Karpas-422 (cell line): Measurements from ENCODE around the gene SYT11. TPM values are rescaled to one million over a fixed set of nuclear protein-coding genes. Genes with fewer than 3 reads are reported as not detected.
"Not testable (repeated sequence)": the region's sequence is repeated elsewhere in the genome, so short reads cannot be mapped to it uniquely, and the experiment has no call there.

ENCODE experiments used
- DNase-seq: peaks from one replicate; pipeline ENCODE4 v3.0.0-alpha.2; 2015
- H2AFZ ChIP-seq: fragments of 200-600 bp; sonication (generic); 2 replicates; pipeline ENCODE4 v1.6.1; 2014; ENCODE audit warnings: antibody characterized with exemption, low read length, mixed read lengths
- H3K27ac ChIP-seq: fragments of 200-600 bp; sonication (generic); 2 replicates; pipeline ENCODE4 v1.5.1; 2014; ENCODE audit warnings: mild to moderate bottlenecking, low read length, moderate library complexity
- H3K27me3 ChIP-seq: fragments of 200-600 bp; sonication (generic); 2 replicates; pipeline ENCODE4 v1.6.1; 2014; ENCODE audit warnings: low read length, mixed read lengths
- H3K36me3 ChIP-seq: fragments of 200-600 bp; sonication (generic); 2 replicates; pipeline ENCODE4 v1.6.1; 2014; ENCODE audit warnings: low read length, mixed read lengths; ENCODE audit not compliant: insufficient read depth
- H3K4me1 ChIP-seq: fragments of 200-600 bp; sonication (generic); 2 replicates; pipeline ENCODE4 v1.6.1; 2014; ENCODE audit warnings: mild to moderate bottlenecking, low read length, mixed read lengths
- H3K4me2 ChIP-seq: fragments of 200-600 bp; sonication (generic); 2 replicates; pipeline ENCODE4 v1.6.1; 2014; ENCODE audit warnings: low read length, low read depth, mild to moderate bottlenecking; ENCODE audit not compliant: poor library complexity, severe bottlenecking
- H3K4me3 ChIP-seq: fragments of 200-600 bp; sonication (generic); 2 replicates; pipeline ENCODE4 v1.5.1; 2014; ENCODE audit warnings: mild to moderate bottlenecking, antibody characterized with exemption, low read length, mixed read lengths
- H3K79me2 ChIP-seq: fragments of 200-600 bp; sonication (generic); 2 replicates; pipeline ENCODE4 v1.6.1; 2014; ENCODE audit warnings: mild to moderate bottlenecking, low read length, mixed read lengths
- H3K9ac ChIP-seq: fragments of 200-600 bp; sonication (generic); 2 replicates; pipeline ENCODE4 v1.6.0; 2014; ENCODE audit warnings: low read length
- H3K9me2 ChIP-seq: fragments of 200-600 bp; sonication (generic), shearing (Covaris generic); replicated peaks from 2 replicates; pipeline ENCODE4 v1.6.0; 2014; ENCODE audit warnings: mild to moderate bottlenecking, low read length, moderate library complexity; ENCODE audit not compliant: insufficient read depth
- H3K9me3 ChIP-seq: fragments of 300-700, 200-600 bp; sonication (generic); 2 replicates; pipeline ENCODE4 v1.6.1; 2014; ENCODE audit warnings: low read length, mixed read lengths
- H4K20me1 ChIP-seq: fragments of 200-600 bp; sonication (generic); 2 replicates; pipeline ENCODE4 v1.6.1; 2014; ENCODE audit warnings: mild to moderate bottlenecking, antibody characterized with exemption, low read length, low read depth; ENCODE audit not compliant: insufficient read depth
- total RNA-seq: library from RNA; depleted of rRNA; stranded (reverse); fragments of >200 nt; shearing (Covaris generic); gene quantifications from 2 replicates; pipeline ENCODE4 v1.2.3, GENCODE V29; 2014; ENCODE audit warnings: low replicate concordance

SYT11 gene
- total RNA-seq, 1 experiment from 2014 or later: 51.2 TPM

DNA sequence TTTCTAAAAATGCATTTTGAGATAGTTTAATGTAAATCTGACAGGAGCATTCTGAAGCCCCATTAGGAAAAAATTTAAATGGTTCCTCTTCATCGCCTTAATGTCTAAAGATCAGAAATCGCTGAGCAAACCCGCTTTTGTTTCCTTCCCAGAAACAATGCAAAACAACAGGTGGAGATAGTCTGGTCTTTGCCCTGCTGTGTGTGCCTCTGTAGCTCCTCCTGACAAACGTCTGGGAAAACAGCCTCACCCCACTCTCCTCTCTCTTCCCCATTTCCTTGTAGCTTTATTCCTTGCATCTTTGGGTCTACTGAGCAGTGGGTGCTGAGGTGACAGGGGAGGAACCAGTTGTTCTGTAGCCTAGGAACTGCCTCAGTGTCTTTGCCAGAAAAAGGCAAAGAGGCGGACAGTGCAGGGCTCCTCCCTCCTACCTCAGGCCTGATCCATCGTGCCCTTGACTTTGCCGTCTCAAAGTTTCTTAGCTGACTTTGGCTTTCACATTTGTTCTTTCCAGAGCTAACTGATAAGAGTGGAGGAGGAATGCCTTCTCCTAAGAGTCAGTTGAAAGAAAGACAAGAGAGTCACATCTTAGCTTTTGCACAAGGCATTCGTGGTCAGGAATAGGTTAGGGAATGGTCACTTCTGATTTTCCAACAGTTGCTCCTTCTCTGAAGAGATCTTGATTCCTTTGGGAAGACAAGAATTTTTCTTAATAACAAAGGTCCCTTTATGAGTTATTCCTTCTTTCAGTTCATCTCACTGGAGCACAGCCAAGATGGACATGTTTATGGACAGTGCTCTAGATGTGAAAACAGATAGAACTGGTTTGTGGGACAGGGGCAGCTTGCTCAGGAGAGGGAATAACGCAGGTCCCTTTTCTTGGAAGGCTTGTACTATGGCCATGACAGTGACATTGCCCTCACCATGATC lies 24.9 kb downstream of the SYT11 start:
- H3K9me2 ChIP-seq: no peaks in the 10 kb centered on the region
- no peak for DNase-seq
- no peaks in the 10 kb centered on the region for H3K9me3 ChIP-seq
- H3K36me3 ChIP-seq: no peaks in the 10 kb centered on the region; the same call in 1 of the 2 replicates
- peaks cover 13% of the 10 kb centered on the region for H3K4me1 ChIP-seq
- no peaks in the 10 kb centered on the region for H4K20me1 ChIP-seq
- no peak overlapping the region for H3K4me3 ChIP-seq
- no peak overlapping the region for H3K4me2 ChIP-seq
- H3K27me3 ChIP-seq: no peaks in the 10 kb centered on the region
- H3K27ac ChIP-seq: no peak overlapping the region
- no peak overlapping the region for H2AFZ ChIP-seq
- H3K9ac ChIP-seq: no peak overlapping the region
- H3K79me2 ChIP-seq: no peaks in the 10 kb centered on the region

- Histone ChIP-seq H3K27ac (no peak overlapping the region), H3K79me2 (no peaks in the 10 kb centered on the region), H3K4me1 (peaks cover 13% of the 10 kb centered on the region), H3K9ac (no peak overlapping the region), H3K9me2 (no peaks in the 10 kb centered on the region), H2AFZ (no peak overlapping the region), H3K4me2 (no peak overlapping the region), H3K36me3 (no peaks in the 10 kb centered on the region; the same call in 1 of the 2 replicates), H3K4me3 (no peak overlapping the region), H4K20me1 (no peaks in the 10 kb centered on the region), H3K9me3 (no peaks in the 10 kb centered on the region), H3K27me3 (no peaks in the 10 kb centered on the region)
- no peak for DNase-seq
Observed at GRCh38 chr1:155884982-155885381, 25.6 kb downstream of the SYT11 start.

DNA sequence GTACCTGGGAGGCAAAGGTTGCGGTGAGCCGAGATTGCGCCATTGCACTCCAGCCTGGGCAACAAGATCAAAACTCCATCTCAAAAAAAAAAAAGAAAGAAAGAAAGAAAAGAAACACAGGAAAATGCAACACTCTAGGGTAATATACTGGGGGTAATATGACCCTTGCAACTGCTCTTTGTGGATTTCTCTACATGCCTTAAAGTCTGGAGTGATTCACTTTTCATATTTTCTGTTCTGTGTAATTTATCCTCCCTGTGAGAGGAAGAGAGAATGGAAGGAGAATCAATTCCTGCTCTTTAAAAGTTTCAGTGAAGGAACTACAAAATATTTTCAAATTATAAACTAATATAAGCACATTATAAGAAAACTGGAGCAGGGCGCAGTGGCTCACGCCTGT lies 29.1 kb downstream of the SYT11 start:
- Histone ChIP-seq H4K20me1 (no peaks in the 10 kb centered on the region), H3K27ac (no peak overlapping the region), H3K9ac (no peak overlapping the region), H3K36me3 (no peaks in the 10 kb centered on the region), H3K9me2 (no peaks in the 10 kb centered on the region), H3K4me2 (no peak overlapping the region), H3K4me3 (no peak overlapping the region), H3K9me3 (no peaks in the 10 kb centered on the region), H3K4me1 (0 out of 2 replicates have a peak, but pooled peaks cover 5% of the 10 kb centered on the region), H3K79me2 (no peaks in the 10 kb centered on the region), H2AFZ (no peak overlapping the region), H3K27me3 (no peaks in the 10 kb centered on the region)
- DNase-seq: no peak

DNA sequence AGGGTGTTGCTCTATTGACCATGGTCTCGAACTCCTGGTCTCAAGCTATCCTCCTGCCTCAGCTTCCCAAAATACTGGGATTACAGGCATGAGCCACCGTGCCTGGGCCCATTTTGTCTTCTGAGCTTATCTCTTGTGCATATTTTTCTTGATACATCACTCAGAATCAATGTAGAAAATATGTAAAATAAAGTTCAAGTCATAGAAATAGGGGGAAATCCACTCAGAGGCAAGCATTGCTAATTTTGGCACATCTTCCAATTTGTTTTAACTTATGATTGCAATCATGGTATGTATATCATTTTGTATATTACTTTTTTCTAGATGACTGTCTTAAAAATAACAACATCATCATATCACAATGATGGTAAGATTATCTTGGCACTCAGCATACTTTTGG lies 30.2 kb downstream of the SYT11 start:
- H2AFZ ChIP-seq: no peak overlapping the region
- no peak overlapping the region for H3K9ac ChIP-seq
- H3K79me2 ChIP-seq: no peaks in the 10 kb centered on the region
- no peaks in the 10 kb centered on the region for H3K9me3 ChIP-seq
- DNase-seq: no peak
- no peaks in the 10 kb centered on the region for H3K4me1 ChIP-seq
- no peaks in the 10 kb centered on the region for H3K9me2 ChIP-seq
- H3K27me3 ChIP-seq: no peaks in the 10 kb centered on the region
- no peaks in the 10 kb centered on the region for H4K20me1 ChIP-seq
- H3K4me3 ChIP-seq: no peak overlapping the region
- no peaks in the 10 kb centered on the region for H3K36me3 ChIP-seq
- H3K4me2 ChIP-seq: no peak overlapping the region
- H3K27ac ChIP-seq: no peak overlapping the region

- Histone ChIP-seq H3K79me2 (no peaks in the 10 kb centered on the region), H3K9ac (no peak overlapping the region), H3K9me3 (no peaks in the 10 kb centered on the region), H2AFZ (no peak overlapping the region), H3K27me3 (no peaks in the 10 kb centered on the region), H3K4me3 (no peak overlapping the region), H3K36me3 (no peaks in the 10 kb centered on the region), H4K20me1 (no peaks in the 10 kb centered on the region), H3K9me2 (no peaks in the 10 kb centered on the region), H3K27ac (no peak overlapping the region), H3K4me2 (no peak overlapping the region), H3K4me1 (no peaks in the 10 kb centered on the region)
- no peak for DNase-seq
Observed at GRCh38 chr1:155890251-155890650, 30.9 kb downstream of the SYT11 start.

- no peak for DNase-seq
- Histone ChIP-seq H3K9me3 (no peaks in the 10 kb centered on the region), H3K4me1 (no peaks in the 10 kb centered on the region), H3K27me3 (no peaks in the 10 kb centered on the region), H2AFZ (no peak overlapping the region), H4K20me1 (no peaks in the 10 kb centered on the region), H3K9ac (no peak overlapping the region), H3K79me2 (no peaks in the 10 kb centered on the region), H3K9me2 (no peaks in the 10 kb centered on the region), H3K27ac (no peak overlapping the region), H3K4me2 (no peak overlapping the region), H3K36me3 (peaks cover 5% of the 10 kb centered on the region), H3K4me3 (no peak overlapping the region)
Observed at GRCh38 chr1:155892796-155893195, 33.4 kb downstream of the SYT11 start.

- no peak overlapping the region for H3K27ac ChIP-seq
Observed at GRCh38 chr1:155893389-155894142, 34.2 kb downstream of the SYT11 start.

GRCh38 chr1:155895617-155896016 lies 36.2 kb downstream of the SYT11 start:
- H3K4me3 ChIP-seq, H3K4me1 ChIP-seq, H3K79me2 ChIP-seq, DNase-seq, H3K27ac ChIP-seq, H2AFZ ChIP-seq, H3K27me3 ChIP-seq, H3K9me2 ChIP-seq, H3K9me3 ChIP-seq, H3K4me2 ChIP-seq, H3K9ac ChIP-seq, H4K20me1 ChIP-seq: not testable (repeated sequence)
- peaks cover 28% of the 10 kb centered on the region for H3K36me3 ChIP-seq

More at GRCh38 chr1:155893389-155894142, 34.2 kb downstream of the SYT11 start:
- Histone ChIP-seq H3K9ac (no peak overlapping the region), H3K9me2 (no peaks in the 10 kb centered on the region), H3K9me3 (no peaks in the 10 kb centered on the region), H3K4me2 (no peak overlapping the region), H3K36me3 (peaks cover 8% of the 10 kb centered on the region), H2AFZ (no peak overlapping the region), H3K4me3 (no peak overlapping the region), H4K20me1 (no peaks in the 10 kb centered on the region), H3K4me1 (no peaks in the 10 kb centered on the region), H3K79me2 (no peaks in the 10 kb centered on the region), H3K27me3 (no peaks in the 10 kb centered on the region)
- DNase-seq: no peak
